ENCODE results near the gene FYB2. TPM values are rescaled to one million over a fixed set of nuclear protein-coding genes. Genes with fewer than 3 reads are reported as not detected.

FYB2 gene
- total RNA-seq, 1 experiment from 2014 or later: not detected

- Histone ChIP-seq H3K4me2 (ENCODE audit: low read length) (no peak overlapping the region), H3K27me3 (ENCODE audit: insufficient read depth, low read length) (peaks cover 17% of the 10 kb centered on the region; the same call in 1 of the 2 replicates), H2AFZ (ENCODE audit: low read depth, low read length, poor library complexity, severe bottlenecking) (no peak overlapping the region), H3K36me3 (ENCODE audit: control insufficient read depth in 1 of 2, insufficient read depth in 2 of 2, low read length in 2 of 2) (no peaks in the 10 kb centered on the region), H3K4me3 (replicated peaks in 1 of 2; ENCODE audit: low read depth in 1 of 2, low read length in 2 of 2) (no peak overlapping the region), H3K4me1 (ENCODE audit: control insufficient read depth in 1 of 2, insufficient read depth in 2 of 2, low read length in 2 of 2) (no peaks in the 10 kb centered on the region), H4K20me1 (ENCODE audit: insufficient read depth) (no peaks in the 10 kb centered on the region), H3K79me2 (ENCODE audit: insufficient read depth, low read length) (no peaks in the 10 kb centered on the region), H3K27ac (ENCODE audit: low read depth, low read length) (no peak overlapping the region), H3K9me3 (ENCODE audit: control insufficient read depth in 1 of 2, insufficient read depth in 1 of 2, low read depth in 1 of 2, low read length in 2 of 2) (no peaks in the 10 kb centered on the region), H3K9me2 (ENCODE audit: insufficient read depth) (no peaks in the 10 kb centered on the region), H3K9ac (ENCODE audit: low read length) (no peak overlapping the region)
- no TSS peak for BruUV-seq (replicated peaks)
- ATAC-seq (no peak), DNase-seq (ENCODE audit: low read depth, low spot score) (no peak)
- CTCF ChIA-PET: no interaction called here
- TF ChIP-seq JUND (IDR thresholded peaks at IDR 0.05) (no peak), POLR2A (IDR thresholded peaks at IDR 0.05; ENCODE audit: borderline replicate concordance, extremely low read depth, insufficient read depth, insufficient read length) (no peak)
- POLR2A ChIA-PET: no interaction called here
- intact Hi-C loops (cut with micrococcal nuclease): no loop called here
- RAD21 ChIA-PET (ENCODE audit: low non-redundant PET in 1 of 2, low total read pairs in 2 of 2, uncharacterized antibody in 2 of 2, unreplicated experiment in 2 of 2): no interaction called here
Measured at GRCh38 chr1:56845343-56845742, 26.1 kb upstream of the FYB2 start.

DNA sequence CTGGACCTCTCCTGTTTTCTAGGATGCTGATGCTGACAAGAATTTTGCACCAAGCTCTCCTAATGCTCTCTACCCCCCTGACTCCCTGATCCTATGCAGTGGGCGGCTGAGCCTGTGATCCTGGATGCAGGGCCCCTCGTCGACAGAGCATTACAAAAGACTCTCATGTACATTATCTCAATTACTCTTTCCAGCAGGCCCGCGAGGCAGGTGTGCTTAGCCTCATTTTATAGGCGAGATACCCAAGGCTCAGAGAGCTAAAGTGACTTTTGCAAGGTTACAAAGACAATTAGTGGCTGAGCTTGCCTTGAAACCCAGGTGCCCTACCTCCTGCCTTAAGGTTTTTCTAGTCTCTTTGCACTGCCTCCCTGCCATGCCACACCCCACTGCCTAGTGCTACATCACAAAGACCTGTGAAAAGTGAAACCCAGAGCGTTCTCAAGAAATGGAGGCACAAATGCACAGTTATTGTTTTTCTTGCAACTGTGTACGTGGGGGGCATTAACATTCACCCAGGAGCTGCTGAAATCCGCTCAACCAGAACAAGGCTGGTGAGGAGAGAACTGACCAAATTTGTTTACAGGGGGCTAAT is 25.4 kb upstream of the FYB2 start:
- no peaks in the 10 kb centered on the region for H3K4me1 ChIP-seq (ENCODE audit: control insufficient read depth in 1 of 2, insufficient read depth in 2 of 2, low read length in 2 of 2)
- H3K79me2 ChIP-seq (ENCODE audit: insufficient read depth, low read length): no peaks in the 10 kb centered on the region
- ChIA-PET POLR2A (no interaction called here), RAD21 (ENCODE audit: low non-redundant PET in 1 of 2, low total read pairs in 2 of 2, uncharacterized antibody in 2 of 2, unreplicated experiment in 2 of 2) (no interaction called here), CTCF (no interaction called here)
- no peak overlapping the region for H3K27ac ChIP-seq (ENCODE audit: low read depth, low read length)
- ATAC-seq: no peak
- H3K36me3 ChIP-seq (ENCODE audit: control insufficient read depth in 1 of 2, insufficient read depth in 2 of 2, low read length in 2 of 2): no peaks in the 10 kb centered on the region
- intact Hi-C loops (cut with micrococcal nuclease): no loop called here
- no peak overlapping the region for H3K4me2 ChIP-seq (ENCODE audit: low read length)
- BruUV-seq (replicated peaks): no TSS peak
- H3K27me3 ChIP-seq (ENCODE audit: insufficient read depth, low read length): peaks cover 17% of the 10 kb centered on the region; the same call in 1 of the 2 replicates
- no peak overlapping the region for H3K9ac ChIP-seq (ENCODE audit: low read length)
- TF ChIP-seq MAX (IDR thresholded peaks at IDR 0.05) (no peak), CEBPB (IDR thresholded peaks at IDR 0.05; ENCODE audit: low read depth) (no peak), YY1 (IDR thresholded peaks at IDR 0.05; ENCODE audit: extremely low read depth, insufficient replicate concordance, low read depth, low read length) (no peak), EZH2 (IDR thresholded peaks at IDR 0.05) (no peak), EZH2phosphoT487 (IDR thresholded peaks at IDR 0.05; ENCODE audit: borderline replicate concordance) (no peak), POLR2AphosphoS5 (IDR thresholded peaks at IDR 0.05; ENCODE audit: low read depth, low read length) (no peak), POLR2A (IDR thresholded peaks at IDR 0.05; ENCODE audit: borderline replicate concordance, extremely low read depth, insufficient read depth, insufficient read length) (no peak), SP1 (IDR thresholded peaks at IDR 0.05; ENCODE audit: low read depth) (no peak), SRF (IDR thresholded peaks at IDR 0.05; ENCODE audit: low read depth) (no peak)
- no peaks in the 10 kb centered on the region for H3K9me3 ChIP-seq (ENCODE audit: control insufficient read depth in 1 of 2, insufficient read depth in 1 of 2, low read depth in 1 of 2, low read length in 2 of 2)
- H3K4me3 ChIP-seq (replicated peaks in 1 of 2; ENCODE audit: low read depth in 1 of 2, low read length in 2 of 2): no peak overlapping the region
- H3K9me2 ChIP-seq (ENCODE audit: insufficient read depth): no peaks in the 10 kb centered on the region
- DNase-seq (ENCODE audit: low read depth, low spot score): no peak
- no peak overlapping the region for H2AFZ ChIP-seq (ENCODE audit: low read depth, low read length, poor library complexity, severe bottlenecking)
- no peaks in the 10 kb centered on the region for H4K20me1 ChIP-seq (ENCODE audit: insufficient read depth)
